ENCODE measurements around the gene SH3PXD2B.

SH3PXD2B gene

GRCh38 chr5:172285226-172286143, 168.8 kb downstream of the SH3PXD2B start:
- no peak overlapping the region for H3K4me3 ChIP-seq (ENCODE audit: low read depth, low read length)
- no peak for DNase-seq (ENCODE audit: low read depth)
- no peak for TF ChIP-seq CTCF (conservative IDR thresholded peaks at IDR 0.05; ENCODE audit: low read depth, low read length)

- no peak for DNase-seq (ENCODE audit: low read depth)
- peak overlapping the region; percentile 81 for H3K4me3 ChIP-seq (ENCODE audit: low read depth, low read length)
- no peak for TF ChIP-seq CTCF (conservative IDR thresholded peaks at IDR 0.05; ENCODE audit: low read depth, low read length)
Measured at GRCh38 chr5:172284611-172284980, 169.7 kb downstream of the SH3PXD2B start.

- no peak for TF ChIP-seq CTCF (conservative IDR thresholded peaks at IDR 0.05; ENCODE audit: low read depth, low read length)
- peak overlapping the region; percentile 81 for H3K4me3 ChIP-seq (ENCODE audit: low read depth, low read length)
- DNase-seq (ENCODE audit: low read depth): peak; percentile 69
Measured at GRCh38 chr5:172283862-172284610, 170.3 kb downstream of the SH3PXD2B start.

GRCh38 chr5:172283020-172283861, 171.1 kb downstream of the SH3PXD2B start, which contains the start of gene UBTD2:
UBTD2 (minus strand) TSS chr5:172283764; CDS start chr5:172283665, 99 bp downstream.
- DNase-seq (ENCODE audit: low read depth): peak; percentile 77
- H3K4me3 ChIP-seq (ENCODE audit: low read depth, low read length): peak within 1 kb of the TSS; percentile 81
- TF ChIP-seq CTCF (conservative IDR thresholded peaks at IDR 0.05; ENCODE audit: low read depth, low read length): peak; percentile 30

- TF ChIP-seq CTCF (conservative IDR thresholded peaks at IDR 0.05; ENCODE audit: low read depth, low read length): no peak
- peak overlapping the region; percentile 81 for H3K4me3 ChIP-seq (ENCODE audit: low read depth, low read length)
Measured at GRCh38 chr5:172282272-172283019, 171.9 kb downstream of the SH3PXD2B start.

GRCh38 chr5:172281346-172281745, 173.0 kb downstream of the SH3PXD2B start:
- DNase-seq (ENCODE audit: low read depth): no peak
- TF ChIP-seq CTCF (conservative IDR thresholded peaks at IDR 0.05; ENCODE audit: low read depth, low read length): no peak
- H3K4me3 ChIP-seq (ENCODE audit: low read depth, low read length): peak overlapping the region; percentile 7

More at GRCh38 chr5:172282272-172283019, 171.9 kb downstream of the SH3PXD2B start:
- DNase-seq (ENCODE audit: low read depth): no peak
